Activated CD4-positive, alpha-beta T cell treated with anti-CD3 and anti-CD28 coated beads for 36 hours (primary cell): ENCODE data around the gene MAST4. TPM values are rescaled to one million over a fixed set of nuclear protein-coding genes. Genes with fewer than 3 reads are reported as not detected.
A peak's percentile ranks its signal among the peaks of the same experiment; 100 is the strongest.

Source experiments
- ATAC-seq: fragments of 200-7000 bp; cut with Tn5 transposase; one replicate; pipeline ENCODE4 v1.10.0; 2021; ENCODE audit warnings: mild to moderate bottlenecking, moderate library complexity
- CTCF ChIA-PET: fragments of 350-600 bp; sonication (Branson Sonifier 250); formaldehyde crosslinking; loops from one replicate; lab custom pipeline; 2021; ENCODE audit warnings: antibody characterized with exemption; lab: Charles Lee
- POLR2A ChIA-PET: fragments of 350-600 bp; sonication (Branson Sonifier 250); formaldehyde crosslinking; loops from one replicate; lab custom pipeline; 2021; ENCODE audit warnings: antibody characterized with exemption, inconsistent platforms; lab: Charles Lee
- DNase-seq: peaks from one replicate; pipeline ENCODE4 v3.0.0-alpha.2; 2020
- H3K27ac Mint-ChIP-seq: one replicate; pipeline ENCODE4 v1.8.0; 2021; ENCODE audit warnings: mixed read lengths
- H3K27me3 Mint-ChIP-seq: one replicate; pipeline ENCODE4 v1.8.0; 2021; ENCODE audit warnings: mixed read lengths
- H3K36me3 Mint-ChIP-seq: one replicate; pipeline ENCODE4 v1.8.0; 2021; ENCODE audit warnings: low read depth, mixed read lengths
- H3K4me1 Mint-ChIP-seq: one replicate; pipeline ENCODE4 v1.8.0; 2021; ENCODE audit warnings: mixed read lengths
- H3K4me3 Mint-ChIP-seq: one replicate; pipeline ENCODE4 v1.8.0; 2021; ENCODE audit warnings: mild to moderate bottlenecking, moderate library complexity, mixed read lengths
- H3K9me3 Mint-ChIP-seq: one replicate; pipeline ENCODE4 v1.8.0; 2021; ENCODE audit warnings: low read depth, mixed read lengths
- intact Hi-C, 2 experiments: fragments of 100-400 bp; cut with DNase I in 1 of 2; cut with micrococcal nuclease in 1 of 2; formaldehyde crosslinking; loops; one replicate each; pipeline versions ENCODE4 v1.14.2 to v1.15.1; 2022 to 2024; cut with DNase I, micrococcal nuclease
- total RNA-seq, 2 experiments: library from RNA; stranded (reverse); gene quantifications; one replicate each; pipeline ENCODE4 v1.2.3, GENCODE V29; 2021

Gene MAST4
- total RNA-seq, 2 experiments from 2014 or later: 19.2 to 26.7 TPM

DNA sequence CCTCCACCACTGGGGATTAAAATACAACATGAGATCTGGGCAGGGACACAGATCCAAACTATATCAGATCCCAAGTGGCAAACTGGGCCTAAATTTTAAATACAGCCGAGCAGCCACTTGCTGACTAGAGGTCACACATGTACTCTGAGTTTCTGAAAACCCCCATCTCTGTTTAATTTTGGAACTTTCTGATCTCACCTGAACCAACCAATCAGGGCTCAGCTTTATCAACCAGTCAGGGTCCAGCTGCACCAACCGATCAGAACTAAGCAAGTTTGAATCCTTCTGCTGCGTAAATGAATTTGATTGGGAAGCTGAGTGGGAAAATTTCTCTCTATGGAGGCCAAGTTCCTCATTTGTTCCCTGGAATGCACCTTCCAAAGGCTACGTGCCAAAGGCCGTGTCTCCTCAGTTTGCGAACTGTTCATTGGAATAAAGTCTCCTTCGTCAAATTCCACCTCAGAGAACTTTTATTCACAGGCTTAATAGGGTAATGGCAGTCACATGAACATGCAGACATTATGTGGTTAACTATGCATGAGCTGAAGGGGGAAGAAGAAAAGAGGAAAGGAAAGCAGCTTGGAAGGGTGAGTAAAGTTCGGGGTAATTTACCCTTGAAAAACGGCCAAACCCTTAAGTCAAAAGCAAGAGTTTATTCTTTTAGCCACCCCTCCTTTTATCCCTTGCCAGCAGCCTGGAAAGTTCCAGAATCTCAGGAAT is 596.7 kb downstream of the MAST4 start:
- no peak overlapping the region for H3K4me3 Mint-ChIP-seq
- H3K4me1 Mint-ChIP-seq: peaks cover 26% of the 10 kb centered on the region
- CTCF ChIA-PET: interaction anchor here (0.5 kb wide), 1 partner anchor 212 kb away, joined by 3 read pairs; no protein-coding TSS in a partner anchor
- no peaks in the 10 kb centered on the region for H3K27me3 Mint-ChIP-seq
- POLR2A ChIA-PET: no interaction called here
- H3K27ac Mint-ChIP-seq: no peak overlapping the region
- intact Hi-C loops: no loop called here
- no peak for DNase-seq
- H3K36me3 Mint-ChIP-seq: peaks cover 4% of the 10 kb centered on the region
- H3K9me3 Mint-ChIP-seq: peaks cover 1% of the 10 kb centered on the region
- no peak for ATAC-seq

DNA sequence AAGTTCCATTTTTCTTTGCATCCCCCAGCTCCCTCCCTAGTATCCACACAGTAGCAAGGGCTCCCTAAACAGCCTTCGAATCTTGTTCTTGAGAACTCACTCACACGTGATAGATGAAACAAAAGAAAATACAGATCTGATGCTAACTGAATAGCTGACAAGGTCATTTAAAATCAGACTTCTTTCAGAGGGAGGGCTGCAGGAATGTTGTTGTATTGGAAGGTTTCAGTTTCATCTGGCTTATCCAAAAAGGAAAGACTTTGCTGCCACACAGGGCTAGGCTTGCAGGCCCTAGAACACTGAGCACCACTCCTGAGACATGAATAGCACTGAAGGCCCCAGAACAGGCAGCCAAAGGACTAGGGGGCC is 597.2 kb downstream of the MAST4 start:
- Mint-ChIP-seq H3K4me1 (peaks cover 25% of the 10 kb centered on the region), H3K27ac (no peak overlapping the region), H3K36me3 (peaks cover 4% of the 10 kb centered on the region), H3K27me3 (no peaks in the 10 kb centered on the region), H3K9me3 (peaks cover 4% of the 10 kb centered on the region), H3K4me3 (no peak overlapping the region)
- POLR2A ChIA-PET: no interaction called here
- no peak for DNase-seq
- ATAC-seq: no peak
- intact Hi-C loops: no loop called here
- CTCF ChIA-PET: interaction anchor here (0.5 kb wide), 1 partner anchor 212 kb away, joined by 3 read pairs; no protein-coding TSS in a partner anchor

DNA sequence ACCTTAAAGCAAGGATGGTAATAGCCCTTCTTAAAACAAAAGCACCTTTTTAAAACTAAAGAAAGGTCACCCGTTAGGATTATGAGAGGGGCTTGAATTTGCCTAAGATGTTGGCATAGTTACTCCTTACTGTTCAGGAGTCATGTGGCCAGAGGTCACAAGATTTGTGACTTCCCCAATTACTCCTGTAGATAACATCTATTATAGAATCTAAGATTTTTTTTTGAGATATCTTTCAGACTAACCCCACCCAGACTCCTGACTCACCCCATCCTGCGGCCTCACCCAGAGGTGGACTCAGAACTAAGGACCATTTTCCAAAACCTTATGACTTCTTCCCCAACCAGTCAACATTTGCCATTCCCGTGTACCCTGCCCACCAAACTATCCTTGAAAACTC is 598.0 kb downstream of the MAST4 start:
- Mint-ChIP-seq H3K36me3 (peaks cover 9% of the 10 kb centered on the region), H3K27ac (no peak overlapping the region), H3K27me3 (no peaks in the 10 kb centered on the region), H3K4me3 (no peak overlapping the region), H3K9me3 (peaks cover 7% of the 10 kb centered on the region), H3K4me1 (peaks cover 25% of the 10 kb centered on the region)
- ChIA-PET CTCF (no interaction called here), POLR2A (no interaction called here)
- DNase-seq (no peak), ATAC-seq (no peak)
- intact Hi-C loops: no loop called here

DNA sequence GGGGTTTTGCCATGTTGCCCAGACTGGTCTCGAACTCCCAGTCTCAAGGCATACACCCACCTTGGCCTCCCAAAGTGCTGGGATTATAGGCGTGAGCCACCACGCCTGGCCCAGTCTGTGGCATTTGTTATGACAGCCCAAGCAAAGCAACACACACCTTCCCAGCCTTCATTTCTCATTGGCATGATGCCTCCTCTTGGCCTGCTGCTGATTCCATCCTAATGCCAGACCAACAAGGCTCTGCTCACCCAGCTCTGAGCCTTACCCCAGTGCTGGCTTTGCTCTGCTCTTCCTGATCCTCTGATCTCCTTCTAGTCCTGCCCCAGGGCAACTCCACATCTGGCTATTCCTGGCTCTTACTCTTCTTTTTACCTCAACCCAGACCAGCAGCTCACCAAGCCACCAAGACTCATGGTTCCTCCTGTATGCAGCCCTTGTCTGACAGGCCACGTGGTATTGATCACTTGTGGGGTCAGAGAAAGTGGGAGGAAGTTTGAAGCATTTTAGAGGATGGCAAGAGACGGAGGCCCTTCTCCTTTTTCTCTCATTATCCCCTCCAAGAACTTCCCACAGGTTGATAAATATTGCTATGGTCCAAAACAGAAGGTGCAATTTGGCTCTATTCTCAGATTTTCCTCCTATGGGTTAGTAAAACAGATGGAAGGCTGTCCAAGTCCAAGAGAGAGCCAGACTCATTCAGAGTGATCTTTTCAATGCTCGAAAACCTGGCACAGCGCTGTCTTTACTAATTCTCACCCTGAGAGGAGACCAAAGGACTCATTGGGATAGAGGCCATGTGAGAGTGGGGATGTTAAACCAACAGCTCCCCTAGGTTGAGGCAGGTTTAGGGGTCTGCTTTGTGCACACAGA is 599.4 kb downstream of the MAST4 start:
- ChIA-PET CTCF (no interaction called here), POLR2A (no interaction called here)
- H3K4me3 Mint-ChIP-seq: no peak overlapping the region
- H3K36me3 Mint-ChIP-seq: peaks cover 13% of the 10 kb centered on the region
- peaks cover 23% of the 10 kb centered on the region for H3K4me1 Mint-ChIP-seq
- no peaks in the 10 kb centered on the region for H3K27me3 Mint-ChIP-seq
- ATAC-seq (no peak), DNase-seq (no peak)
- intact Hi-C loops: no loop called here
- H3K27ac Mint-ChIP-seq: peak overlapping the region; percentile 34
- peaks cover 8% of the 10 kb centered on the region for H3K9me3 Mint-ChIP-seq

DNA sequence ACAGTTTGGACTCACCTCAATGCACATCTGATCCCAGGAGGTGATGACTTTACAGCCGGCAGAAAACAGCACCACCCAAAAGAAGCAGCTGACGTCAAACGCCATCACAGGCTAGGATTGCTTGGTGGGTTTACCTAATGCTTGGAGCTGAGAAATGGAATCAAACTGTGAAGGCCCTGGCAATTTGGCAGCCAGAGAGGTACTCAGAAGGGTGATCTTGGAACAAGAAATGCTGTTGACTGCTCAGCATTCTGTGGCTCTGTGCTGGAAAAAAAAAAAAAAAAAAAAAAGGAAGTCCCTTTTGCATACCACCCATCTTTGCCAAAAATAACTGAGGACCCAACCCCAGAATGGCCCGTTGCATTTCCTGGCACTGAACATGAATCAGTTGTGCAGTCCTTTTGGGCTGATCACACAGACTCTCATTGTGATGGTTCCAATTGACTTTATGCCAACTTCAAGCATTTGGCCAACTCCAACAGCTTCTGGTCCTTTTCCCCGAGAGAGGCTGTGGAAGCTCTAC is 600.4 kb downstream of the MAST4 start, which contains the start of gene CD180:
CD180 (minus strand) TSS at position 263 of the 523 bp plus-strand sequence; CDS start at position 105, 158 bp downstream.
- intact Hi-C loops: no loop called here
- no peak for ATAC-seq
- no peak for DNase-seq
- Mint-ChIP-seq H3K9me3 (peaks cover 13% of the 10 kb centered on the region), H3K4me1 (peaks cover 27% of the 10 kb centered on the region), H3K4me3 (no peak within 1 kb of the TSS), H3K36me3 (peaks cover 13% of the 10 kb centered on the region), H3K27me3 (no peaks in the 10 kb centered on the region), H3K27ac (peak within 1 kb of the TSS; percentile 34)
- ChIA-PET POLR2A (interaction anchor here (0.6 kb wide), 1 partner anchor 229 kb away, joined by 3 read pairs; no protein-coding TSS in a partner anchor), CTCF (interaction anchor here (1.0 kb wide), 1 partner anchor 40 kb away, joined by 3 read pairs; no protein-coding TSS in a partner anchor)

DNA sequence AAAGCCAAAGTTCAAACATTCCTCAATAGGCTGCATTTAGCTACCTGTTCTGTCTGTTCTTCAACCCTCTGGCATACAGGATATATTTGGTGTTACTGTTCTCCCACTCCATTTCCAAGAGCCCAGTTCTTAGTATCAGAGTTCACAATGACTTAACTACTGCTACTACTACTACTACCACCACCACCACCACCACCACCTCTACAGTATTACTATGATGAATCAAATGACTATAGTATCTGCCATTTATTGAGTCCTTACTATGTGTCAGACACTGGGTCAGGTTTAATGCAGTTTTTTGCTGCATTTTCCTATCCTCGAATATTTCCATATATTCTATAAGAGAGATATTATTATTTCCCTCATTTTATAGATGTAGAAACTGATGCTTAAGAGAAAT is 601.3 kb downstream of the MAST4 start:
- Mint-ChIP-seq H3K27ac (no peak overlapping the region), H3K4me1 (peaks cover 35% of the 10 kb centered on the region), H3K4me3 (no peak overlapping the region), H3K9me3 (peaks cover 13% of the 10 kb centered on the region), H3K27me3 (no peaks in the 10 kb centered on the region), H3K36me3 (peaks cover 13% of the 10 kb centered on the region)
- ChIA-PET POLR2A (no interaction called here), CTCF (interaction anchor here (0.9 to 1.0 kb wide), 2 partner anchors 11 to 41 kb away, joined by 3 to 4 read pairs; no protein-coding TSS in a partner anchor)
- ATAC-seq (peak; percentile 79), DNase-seq (no peak)
- intact Hi-C loops: no loop called here

DNA sequence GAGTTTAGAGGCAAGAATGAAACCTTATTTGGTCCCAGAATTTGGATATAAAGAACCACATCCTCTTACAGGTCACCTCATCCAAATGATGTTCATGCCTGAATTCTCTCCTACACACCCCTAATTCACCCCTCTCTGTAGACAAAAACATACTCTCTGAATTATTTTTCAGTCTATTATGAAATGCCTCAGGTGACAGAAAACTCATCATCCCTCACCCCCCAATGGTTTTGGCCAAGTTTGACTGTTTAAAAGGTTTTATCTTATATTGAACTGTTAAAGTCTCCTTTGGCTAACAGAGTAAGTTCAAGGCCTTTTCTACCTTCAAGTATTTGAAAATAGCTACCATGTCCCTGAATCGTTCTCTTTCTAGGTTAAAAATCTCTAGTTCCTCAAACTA is 602.7 kb downstream of the MAST4 start:
- Mint-ChIP-seq H3K27me3 (no peaks in the 10 kb centered on the region), H3K4me3 (no peak overlapping the region), H3K27ac (no peak overlapping the region), H3K9me3 (peaks cover 13% of the 10 kb centered on the region), H3K36me3 (peaks cover 9% of the 10 kb centered on the region), H3K4me1 (peaks cover 46% of the 10 kb centered on the region)
- ChIA-PET CTCF (interaction anchor here (0.8 to 14.2 kb wide), 3 partner anchors 14 to 97 kb away, joined by 3 to 276 read pairs (median 3); no protein-coding TSS in a partner anchor), POLR2A (no interaction called here)
- DNase-seq (no peak), ATAC-seq (no peak)
- intact Hi-C loops: no loop called here

DNA sequence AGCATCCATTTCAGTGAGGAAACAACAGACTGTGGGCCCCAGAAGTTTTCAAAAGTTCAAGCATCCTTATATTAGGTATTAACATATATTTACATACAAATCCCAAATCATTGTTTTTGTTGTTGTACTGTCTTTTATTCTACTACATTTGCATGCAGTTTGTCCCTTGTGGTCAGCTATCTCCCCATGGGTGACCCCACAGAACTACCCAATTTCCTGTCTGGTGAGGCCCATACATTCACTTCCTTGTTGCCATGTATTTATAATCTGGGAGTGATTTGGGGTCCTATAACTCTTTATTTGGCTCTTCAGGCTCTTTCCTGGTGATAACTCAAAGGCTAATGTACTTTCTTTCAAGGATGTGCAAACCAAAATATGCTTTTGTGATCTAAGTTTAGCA is 603.7 kb downstream of the MAST4 start:
- no peak for ATAC-seq
- intact Hi-C loops: loop anchor here in 1 of 2 experiments (2.0 to 10.0 kb wide), 2 partner anchors 17 to 1235 kb away; no protein-coding TSS in a partner anchor
- peaks cover 55% of the 10 kb centered on the region for H3K4me1 Mint-ChIP-seq
- ChIA-PET CTCF (interaction anchor here (1.1 to 14.2 kb wide), 2 partner anchors 15 to 38 kb away, joined by 3 to 276 read pairs; no protein-coding TSS in a partner anchor), POLR2A (no interaction called here)
- DNase-seq: no peak
- H3K9me3 Mint-ChIP-seq: peaks cover 13% of the 10 kb centered on the region
- H3K36me3 Mint-ChIP-seq: peaks cover 9% of the 10 kb centered on the region
- no peak overlapping the region for H3K27ac Mint-ChIP-seq
- H3K27me3 Mint-ChIP-seq: no peaks in the 10 kb centered on the region
- H3K4me3 Mint-ChIP-seq: no peak overlapping the region

DNA sequence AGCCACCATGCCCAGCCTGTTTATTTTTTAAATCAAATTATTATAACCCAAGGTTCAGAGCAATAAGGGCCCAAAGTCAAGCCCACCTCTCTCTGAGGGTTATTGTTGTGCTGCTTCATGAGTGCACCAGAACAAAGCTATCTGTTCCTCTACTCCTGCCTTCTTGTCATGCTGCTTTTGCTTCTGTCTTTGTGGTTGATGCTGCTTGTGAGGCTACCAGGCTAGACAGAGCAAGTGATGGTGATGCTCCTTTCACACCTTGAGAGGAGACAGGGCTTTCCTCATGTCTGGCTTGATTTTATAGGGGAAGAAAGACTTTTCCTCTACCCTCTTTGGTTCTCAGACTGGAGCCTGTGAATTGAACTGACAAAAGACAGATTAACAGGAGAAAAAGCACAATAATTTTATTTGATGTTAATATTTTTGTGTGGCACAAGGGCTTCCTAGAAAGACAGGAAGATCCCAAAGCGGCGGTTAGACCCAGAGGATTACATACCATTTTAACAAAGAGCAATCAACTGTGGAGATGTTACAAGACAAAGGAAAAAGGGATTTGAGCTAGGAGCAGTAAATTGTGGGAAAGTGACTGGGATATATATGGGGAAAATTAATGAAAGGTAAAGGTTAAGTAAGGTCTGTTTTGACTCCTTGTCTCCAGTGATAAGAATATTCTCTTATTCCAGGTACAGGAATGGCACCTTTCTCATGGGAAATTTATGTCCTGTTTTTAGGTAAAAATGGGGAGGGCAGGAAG is 604.8 kb downstream of the MAST4 start:
- Mint-ChIP-seq H3K4me3 (no peak overlapping the region), H3K36me3 (peaks cover 12% of the 10 kb centered on the region), H3K4me1 (peaks cover 67% of the 10 kb centered on the region), H3K27me3 (no peaks in the 10 kb centered on the region), H3K27ac (no peak overlapping the region), H3K9me3 (peaks cover 13% of the 10 kb centered on the region)
- ATAC-seq (no peak), DNase-seq (no peak)
- intact Hi-C loops: loop anchor here in 1 of 2 experiments (2.0 to 10.0 kb wide), 2 partner anchors 18 to 1234 kb away; no protein-coding TSS in a partner anchor
- CTCF ChIA-PET: interaction anchor here (1.1 to 14.2 kb wide), 3 partner anchors 12 to 193 kb away, joined by 3 to 276 read pairs (median 4); no protein-coding TSS in a partner anchor
- POLR2A ChIA-PET: no interaction called here

DNA sequence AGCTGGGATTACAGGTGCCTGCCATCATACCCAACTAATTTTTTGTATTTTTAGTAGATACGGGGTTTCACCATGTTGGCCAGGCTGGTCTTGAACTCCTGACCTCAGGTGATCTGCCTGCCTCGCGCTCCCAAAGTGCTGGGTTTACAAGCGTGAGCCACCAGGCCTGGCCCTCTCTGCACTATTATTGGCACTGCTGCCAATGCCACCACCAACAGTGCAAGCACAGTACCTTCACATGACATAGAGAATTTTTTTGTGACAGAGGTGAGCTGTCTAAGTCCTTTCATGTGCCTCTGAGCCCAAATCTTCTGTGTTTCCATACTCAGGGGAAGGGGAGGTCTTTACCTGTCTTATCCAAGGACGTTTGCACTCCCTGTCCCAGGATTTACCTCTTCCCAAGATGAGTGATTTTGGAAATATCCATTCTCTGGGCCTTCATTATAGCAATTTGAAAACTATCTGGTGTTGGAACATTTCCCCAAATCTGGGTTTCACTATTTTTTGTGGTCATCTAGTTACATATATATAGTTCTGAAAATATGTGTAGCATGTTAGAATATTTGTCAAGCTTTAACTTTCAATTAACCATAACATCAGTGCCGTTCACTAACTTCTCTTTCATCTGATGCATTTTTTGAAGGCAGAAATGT is 605.8 kb downstream of the MAST4 start:
- ChIA-PET CTCF (interaction anchor here (0.6 to 14.2 kb wide), 4 partner anchors 13 to 1248 kb away, joined by 3 to 276 read pairs (median 4); no protein-coding TSS in a partner anchor), POLR2A (no interaction called here)
- Mint-ChIP-seq H3K27ac (peak overlapping the region; percentile 13), H3K9me3 (peaks cover 13% of the 10 kb centered on the region), H3K4me3 (no peak overlapping the region), H3K36me3 (peaks cover 12% of the 10 kb centered on the region), H3K4me1 (peaks cover 74% of the 10 kb centered on the region), H3K27me3 (no peaks in the 10 kb centered on the region)
- no peak for DNase-seq
- no peak for ATAC-seq
- intact Hi-C loops: loop anchor here in 1 of 2 experiments (2.0 to 10.0 kb wide), 2 partner anchors 19 to 1233 kb away; no protein-coding TSS in a partner anchor
